ENCODE measurements around the gene PREX1. TPM values are rescaled to one million over a fixed set of nuclear protein-coding genes. Genes with fewer than 3 reads are reported as not detected.
"Not testable (repeated sequence)": the region's sequence is repeated elsewhere in the genome, so short reads cannot be mapped to it uniquely, and the experiment has no call there.

Gene PREX1
- total RNA-seq, 1 experiment from 2014 or later: 3.3 TPM

DNA sequence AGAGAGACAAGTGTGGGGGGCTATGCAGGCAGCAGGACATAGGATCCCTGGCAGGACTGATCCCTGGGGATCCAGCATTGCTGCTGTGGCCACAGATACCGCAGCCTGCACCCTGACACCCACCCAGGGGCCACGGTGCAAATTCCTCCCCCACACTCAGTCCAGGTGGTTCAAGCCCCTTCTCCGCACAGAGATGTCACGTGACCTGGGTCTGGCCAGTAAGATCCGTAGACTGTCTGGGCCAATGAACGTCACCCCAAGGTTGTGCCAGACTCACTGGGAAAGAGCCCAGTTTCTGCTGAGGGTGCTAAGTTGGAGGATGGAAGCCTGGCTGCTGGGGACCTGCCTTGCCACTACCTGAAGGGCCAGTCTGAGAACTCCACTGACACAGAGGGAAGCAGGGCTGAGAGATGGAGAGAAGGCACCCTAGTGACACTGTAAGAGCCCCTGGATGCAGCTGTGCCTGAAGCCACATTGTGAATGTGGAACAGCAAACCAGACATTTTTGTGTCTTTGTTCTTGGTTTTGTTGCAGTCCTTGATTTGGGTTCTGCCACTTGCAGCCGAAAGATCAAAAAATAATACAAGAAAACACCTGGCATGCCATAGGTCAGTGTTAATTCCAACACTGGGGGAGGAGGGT is 228.6 kb downstream of the PREX1 start:
- TF ChIP-seq, protein P1, sequence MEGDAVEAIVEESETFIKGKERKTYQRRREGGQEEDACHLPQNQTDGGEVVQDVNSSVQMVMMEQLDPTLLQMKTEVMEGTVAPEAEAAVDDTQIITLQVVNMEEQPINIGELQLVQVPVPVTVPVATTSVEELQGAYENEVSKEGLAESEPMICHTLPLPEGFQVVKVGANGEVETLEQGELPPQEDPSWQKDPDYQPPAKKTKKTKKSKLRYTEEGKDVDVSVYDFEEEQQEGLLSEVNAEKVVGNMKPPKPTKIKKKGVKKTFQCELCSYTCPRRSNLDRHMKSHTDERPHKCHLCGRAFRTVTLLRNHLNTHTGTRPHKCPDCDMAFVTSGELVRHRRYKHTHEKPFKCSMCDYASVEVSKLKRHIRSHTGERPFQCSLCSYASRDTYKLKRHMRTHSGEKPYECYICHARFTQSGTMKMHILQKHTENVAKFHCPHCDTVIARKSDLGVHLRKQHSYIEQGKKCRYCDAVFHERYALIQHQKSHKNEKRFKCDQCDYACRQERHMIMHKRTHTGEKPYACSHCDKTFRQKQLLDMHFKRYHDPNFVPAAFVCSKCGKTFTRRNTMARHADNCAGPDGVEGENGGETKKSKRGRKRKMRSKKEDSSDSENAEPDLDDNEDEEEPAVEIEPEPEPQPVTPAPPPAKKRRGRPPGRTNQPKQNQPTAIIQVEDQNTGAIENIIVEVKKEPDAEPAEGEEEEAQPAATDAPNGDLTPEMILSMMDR (conservative IDR thresholded peaks at IDR 0.05): no peak
- TF ChIP-seq EZH2 (IDR thresholded peaks at IDR 0.05; ENCODE audit: low read depth): no peak
- no peaks in the 10 kb centered on the region for H3K79me2 ChIP-seq (ENCODE audit: low read depth)
- H3K27ac ChIP-seq: peak overlapping the region; percentile 81; the same call in 1 of the 2 replicates
- H3K36me3 ChIP-seq (ENCODE audit: low read depth): no peaks in the 10 kb centered on the region
- DNase-seq: no peak
- BruUV-seq (replicated peaks): no TSS peak
- peak overlapping the region; percentile 39 for H3K4me2 ChIP-seq
- intact Hi-C loops (cut with micrococcal nuclease; ENCODE audit: unreplicated experiment): no loop called here
- H3F3A ChIP-seq (ENCODE audit: insufficient read depth, low read depth): peaks cover 28% of the 10 kb centered on the region
- H4K20me1 ChIP-seq (ENCODE audit: insufficient read depth): no peaks in the 10 kb centered on the region
- no peaks in the 10 kb centered on the region for H3K27me3 ChIP-seq (ENCODE audit: insufficient read depth, low read depth)
- H2AFZ ChIP-seq: no peak overlapping the region
- CTCF ChIA-PET: no interaction called here
- H3K4me3 ChIP-seq: no peak overlapping the region
- POLR2A ChIA-PET (ENCODE audit: unreplicated experiment): no interaction called here
- 0 out of 2 replicates have a peak, but pooled peaks cover 6% of the 10 kb centered on the region for H3K9me3 ChIP-seq (ENCODE audit: insufficient read depth, low read depth)
- H3K9me2 ChIP-seq (ENCODE audit: insufficient read depth): no peaks in the 10 kb centered on the region
- H3K4me1 ChIP-seq (replicated peaks; ENCODE audit: insufficient read depth): peaks cover 36% of the 10 kb centered on the region

DNA sequence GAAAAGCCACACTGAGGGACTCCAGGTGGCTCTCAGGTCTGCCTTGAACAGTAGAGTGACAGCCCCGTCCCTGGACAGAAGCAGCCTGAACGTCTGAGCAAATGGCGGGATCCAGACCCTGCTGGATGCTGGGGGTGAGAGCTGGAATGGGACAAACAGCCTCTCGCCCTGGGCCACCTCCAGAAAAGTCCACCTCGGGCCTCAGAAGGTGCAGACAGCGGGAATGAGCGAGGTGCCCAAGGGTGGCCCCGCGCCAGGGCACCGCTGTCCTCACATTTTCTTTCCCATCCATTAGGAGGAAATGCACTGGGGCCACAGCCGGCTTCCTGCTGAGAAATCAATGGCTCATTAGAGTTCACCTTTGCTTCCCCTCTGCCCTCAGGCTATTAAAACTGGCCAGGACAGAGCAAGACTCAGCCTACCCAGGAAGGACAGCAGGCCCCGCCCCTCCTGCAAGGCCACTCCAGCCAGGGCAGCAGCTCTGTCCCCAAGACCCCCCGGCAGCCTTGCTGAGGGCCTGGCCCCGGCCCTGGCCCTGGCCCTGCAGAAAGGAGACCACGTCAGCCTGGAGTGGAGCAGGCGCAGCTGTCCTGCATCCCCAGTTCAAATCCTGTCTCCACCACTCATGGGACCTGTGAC is 229.4 kb downstream of the PREX1 start:
- Histone ChIP-seq H3K27ac (peak overlapping the region; percentile 81), H2AFZ (0 out of 2 replicates have a peak overlapping the region, but pooled peaks have one; percentile 54), H3K4me2 (peak overlapping the region; percentile 39), H3K4me1 (replicated peaks; ENCODE audit: insufficient read depth) (peaks cover 36% of the 10 kb centered on the region), H3F3A (ENCODE audit: insufficient read depth, low read depth) (peaks cover 28% of the 10 kb centered on the region)
- CTCF ChIA-PET; H3K9me3 ChIP-seq (ENCODE audit: insufficient read depth, low read depth); H3K9me2 ChIP-seq (ENCODE audit: insufficient read depth); H3K79me2 ChIP-seq (ENCODE audit: low read depth); H4K20me1 ChIP-seq (ENCODE audit: insufficient read depth); BruUV-seq (replicated peaks); intact Hi-C loops (cut with micrococcal nuclease; ENCODE audit: unreplicated experiment); H3K27me3 ChIP-seq (ENCODE audit: insufficient read depth, low read depth); POLR2A ChIA-PET (ENCODE audit: unreplicated experiment); H3K4me3 ChIP-seq; H3K36me3 ChIP-seq (ENCODE audit: low read depth): not testable (repeated sequence)
- DNase-seq: peak; percentile 71 to 94

DNA sequence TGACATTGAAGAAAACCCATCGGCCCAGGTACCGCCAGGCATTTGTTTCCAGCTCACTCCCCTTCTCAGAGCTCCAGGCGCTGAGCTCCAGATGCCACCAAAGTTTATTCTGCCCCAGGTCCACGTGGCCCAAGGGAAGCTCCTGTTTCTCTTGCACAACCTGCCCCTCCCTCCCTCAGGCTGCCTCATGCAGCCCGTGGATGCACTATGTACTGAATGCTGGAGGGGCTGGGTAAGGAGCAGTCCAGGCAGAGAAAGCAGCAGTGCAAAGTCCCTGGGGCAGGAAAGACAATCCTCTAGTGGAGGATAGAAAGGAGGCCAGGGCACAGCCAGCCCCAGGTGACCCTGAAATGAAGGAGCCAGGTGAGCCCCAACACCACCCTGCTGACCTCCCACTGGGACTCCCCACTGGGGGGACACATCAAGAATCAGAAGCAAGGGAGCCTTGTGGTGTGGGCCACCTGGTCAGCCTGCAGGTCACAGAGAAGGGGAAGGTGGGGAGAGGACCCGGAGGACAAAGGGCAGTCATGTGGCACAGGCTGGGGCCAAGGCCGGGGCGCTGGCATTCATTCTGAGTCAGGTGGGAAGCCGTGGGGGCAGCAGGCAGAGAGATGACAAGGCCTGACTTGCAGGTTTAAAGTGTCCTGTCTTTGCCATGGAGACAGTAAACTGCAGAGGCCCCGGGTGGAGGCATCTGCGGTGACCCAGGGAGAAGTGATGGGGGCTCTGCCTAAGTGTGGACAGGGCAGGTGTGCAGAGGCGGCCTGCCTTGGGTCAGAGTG is 230.1 kb downstream of the PREX1 start:
- Histone ChIP-seq H3K9me3 (ENCODE audit: insufficient read depth, low read depth) (0 out of 2 replicates have a peak, but pooled peaks cover 6% of the 10 kb centered on the region), H3K4me1 (replicated peaks; ENCODE audit: insufficient read depth) (peaks cover 36% of the 10 kb centered on the region), H3K9me2 (ENCODE audit: insufficient read depth) (no peaks in the 10 kb centered on the region), H3F3A (ENCODE audit: insufficient read depth, low read depth) (peaks cover 28% of the 10 kb centered on the region), H3K27ac (peak overlapping the region; percentile 81), H3K4me2 (peak overlapping the region; percentile 39), H4K20me1 (ENCODE audit: insufficient read depth) (no peaks in the 10 kb centered on the region), H3K4me3 (no peak overlapping the region), H3K27me3 (ENCODE audit: insufficient read depth, low read depth) (no peaks in the 10 kb centered on the region), H2AFZ (0 out of 2 replicates have a peak overlapping the region, but pooled peaks have one; percentile 54), H3K79me2 (ENCODE audit: low read depth) (no peaks in the 10 kb centered on the region), H3K36me3 (ENCODE audit: low read depth) (no peaks in the 10 kb centered on the region)
- POLR2A ChIA-PET (ENCODE audit: unreplicated experiment): no interaction called here
- intact Hi-C loops (cut with micrococcal nuclease; ENCODE audit: unreplicated experiment): no loop called here
- peak; percentile 56 to 82 for DNase-seq
- no TSS peak for BruUV-seq (replicated peaks)
- TF ChIP-seq, protein P1 (conservative IDR thresholded peaks at IDR 0.05): no peak
- no peak for TF ChIP-seq EZH2 (IDR thresholded peaks at IDR 0.05; ENCODE audit: low read depth)
- CTCF ChIA-PET: interaction anchor here (0.9 kb wide), 1 partner anchor 23 kb away, joined by 7 read pairs; no protein-coding TSS in a partner anchor

Measured in PC-9 (cell line).